Measurements from ENCODE around the gene SAMD9L.
A peak's percentile ranks its signal among the peaks of the same experiment; 100 is the strongest.

The SAMD9L gene

DNA sequence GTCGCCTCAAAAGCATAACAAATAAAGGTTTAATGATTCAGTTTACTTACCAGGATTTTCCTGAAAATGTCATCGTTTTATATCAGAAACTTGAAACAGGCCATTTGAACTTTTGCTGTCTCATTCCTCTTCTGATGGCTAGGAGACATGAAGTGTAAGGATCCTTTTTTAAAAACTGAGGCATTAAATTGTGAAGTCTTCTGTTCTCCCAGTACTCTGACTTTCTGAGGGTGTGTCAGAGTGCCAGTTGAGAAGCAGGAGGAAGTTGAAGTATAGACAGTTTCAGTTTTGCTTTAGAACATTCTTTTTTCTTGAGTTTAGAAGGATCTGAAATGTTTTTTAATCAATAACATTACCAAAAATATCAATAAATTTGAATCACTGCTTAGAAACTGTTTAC lies at the start of gene SAMD9L:
Gene SAMD9L (minus strand): TSS at position 242 of the 400 bp plus-strand sequence. CDS start 12,414 bp downstream, outside the sequence.
- no peak for DNase-seq (ENCODE audit: low read depth)

DNA sequence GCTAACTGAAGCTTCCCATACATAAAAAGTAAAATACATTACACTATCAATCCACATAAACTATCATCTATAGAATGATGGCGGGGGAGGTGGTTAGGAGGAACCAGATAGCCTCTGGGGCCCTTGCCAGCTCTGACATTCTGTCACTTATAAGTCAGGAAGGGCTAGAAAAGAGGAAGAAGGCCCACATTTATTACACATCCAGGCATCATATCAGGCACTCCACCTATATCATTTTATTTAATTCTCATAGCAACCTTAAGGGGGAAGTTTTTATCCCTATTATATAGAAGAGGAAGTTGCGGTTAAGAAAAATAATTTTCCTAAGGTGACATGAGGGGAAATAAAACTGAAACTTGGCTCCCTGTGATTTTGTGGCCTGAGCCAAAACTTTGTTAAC lies 48.2 kb upstream of the SAMD9L start:
- no peak for DNase-seq (ENCODE audit: low read depth)

DNA sequence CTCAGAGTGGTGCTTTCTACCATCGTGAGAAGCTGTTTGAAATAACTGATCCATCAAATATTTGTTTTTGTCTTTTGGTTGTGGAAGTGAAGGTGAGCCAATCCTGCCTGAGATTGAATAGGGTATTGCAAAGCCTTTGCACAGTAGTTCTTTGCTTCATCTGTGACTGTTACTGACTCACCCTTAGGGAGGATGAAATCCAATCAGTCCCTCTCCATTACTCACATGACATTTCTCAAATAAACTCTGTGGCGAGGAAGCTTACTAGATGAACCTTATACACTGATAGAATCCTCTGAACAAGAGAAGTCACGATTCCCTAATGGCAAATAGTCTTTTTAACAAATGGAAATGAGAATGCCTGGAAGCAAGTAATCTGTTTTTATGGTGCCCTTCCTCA lies 46.2 kb upstream of the SAMD9L start:
- DNase-seq (ENCODE audit: low read depth), result no peak

DNA sequence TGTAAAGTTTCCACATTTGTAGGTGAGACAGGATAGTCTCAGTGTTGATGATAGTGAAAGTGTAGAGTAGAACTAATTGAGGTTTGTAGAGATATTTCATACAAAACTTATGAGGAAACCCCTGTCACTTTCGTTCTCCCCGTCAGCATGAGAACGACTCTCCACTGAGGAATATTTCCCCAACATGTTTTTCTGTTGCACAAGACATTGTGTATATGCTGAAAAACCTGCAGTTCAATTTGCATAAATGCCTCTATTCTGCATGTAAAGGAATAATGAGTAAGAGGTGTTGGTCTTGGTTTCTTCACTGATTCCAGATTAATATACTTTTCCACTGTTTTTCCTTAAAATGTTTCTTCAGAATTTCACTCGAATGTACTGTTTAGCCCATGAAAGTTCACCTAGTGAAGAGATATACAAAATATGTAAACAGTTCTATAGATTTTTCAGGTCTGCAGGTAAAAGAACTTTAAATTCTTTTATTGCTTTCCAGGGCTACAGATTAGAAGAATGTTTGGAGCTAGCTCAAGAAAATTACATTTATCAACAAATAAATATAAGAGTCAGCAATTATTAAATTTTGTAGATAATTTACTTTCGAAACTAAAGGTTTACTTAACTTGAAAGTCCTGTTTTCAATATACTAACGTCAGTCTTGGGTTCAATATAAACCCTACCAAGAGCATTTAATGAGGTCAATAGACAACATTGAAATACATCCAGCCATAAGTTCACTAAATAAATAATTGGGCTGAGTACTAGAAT lies 40.9 kb upstream of the SAMD9L start:
- no peak for DNase-seq (ENCODE audit: low read depth)

DNA sequence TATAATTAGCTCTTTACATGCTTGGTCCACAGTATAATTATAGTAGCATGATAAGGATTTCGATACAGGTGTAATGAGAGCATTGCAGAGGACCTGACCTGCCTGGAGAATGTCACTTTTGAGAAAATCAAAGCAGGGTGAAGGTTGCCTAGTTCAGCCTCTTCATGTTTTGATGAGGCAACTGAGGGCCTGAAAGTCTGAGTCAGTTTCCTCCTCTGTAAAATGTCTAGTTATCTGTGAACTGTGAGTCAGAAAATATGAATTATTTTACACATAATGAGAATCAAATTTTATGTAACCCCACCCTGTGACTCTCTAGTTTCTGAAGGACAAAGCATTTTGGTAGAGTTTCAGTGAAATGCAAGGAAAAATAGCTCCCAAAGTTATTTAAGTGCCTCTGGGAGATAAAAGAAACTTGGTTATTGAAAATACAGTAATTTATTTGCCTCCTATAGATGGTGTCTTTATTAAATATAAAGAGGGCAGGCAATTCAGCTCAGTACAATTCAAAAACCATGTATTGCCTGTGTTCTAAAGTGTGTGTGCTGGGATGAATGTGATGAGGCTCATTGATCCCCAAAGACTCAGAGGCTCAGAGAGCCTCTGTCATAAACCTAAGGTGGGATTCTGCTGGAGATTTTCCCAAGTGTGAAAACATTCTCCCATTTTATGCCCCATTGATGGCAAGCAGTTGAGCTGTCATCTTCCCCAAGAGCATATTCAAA lies 37.3 kb upstream of the SAMD9L start:
- no peak for DNase-seq (ENCODE audit: low read depth)

DNA sequence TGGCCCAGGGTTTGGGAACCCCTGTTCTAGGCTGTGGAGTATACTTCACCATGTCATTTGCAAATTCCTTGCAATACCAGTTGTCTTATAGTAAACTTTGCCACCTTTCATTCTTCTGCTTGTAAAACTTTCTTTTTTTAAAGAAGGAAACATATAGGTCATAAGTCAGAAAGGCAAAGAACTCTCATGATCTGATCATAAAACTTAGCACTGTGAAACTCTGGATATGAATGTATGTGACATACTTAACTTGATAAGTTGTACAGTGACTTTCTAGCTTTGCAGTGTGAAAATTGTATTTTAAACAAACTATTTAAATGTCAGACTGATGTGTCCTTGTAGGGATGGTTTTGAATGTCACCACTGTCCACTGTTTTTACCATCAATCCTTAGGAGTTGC lies 31.0 kb upstream of the SAMD9L start:
- no peak for DNase-seq (ENCODE audit: low read depth)

DNA sequence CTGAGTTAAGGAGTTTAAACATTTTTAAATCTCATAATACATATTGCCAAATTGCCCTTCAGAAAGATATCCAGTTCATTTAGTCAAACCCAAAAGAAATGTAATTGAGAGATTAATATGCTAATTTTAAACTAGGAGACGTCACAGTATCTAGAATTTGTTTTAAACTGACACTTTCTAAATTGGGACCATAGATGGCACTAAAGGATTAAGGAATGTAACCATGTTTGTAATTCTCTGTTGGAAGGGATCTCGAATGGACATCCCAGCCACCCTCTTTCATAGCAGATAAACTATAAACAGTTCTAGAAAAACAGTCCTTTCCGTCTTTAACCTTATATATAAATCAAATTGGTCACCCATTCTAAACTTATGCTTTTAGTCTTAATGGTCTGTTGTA lies 30.0 kb upstream of the SAMD9L start:
- DNase-seq (ENCODE audit: low read depth), result no peak

DNA sequence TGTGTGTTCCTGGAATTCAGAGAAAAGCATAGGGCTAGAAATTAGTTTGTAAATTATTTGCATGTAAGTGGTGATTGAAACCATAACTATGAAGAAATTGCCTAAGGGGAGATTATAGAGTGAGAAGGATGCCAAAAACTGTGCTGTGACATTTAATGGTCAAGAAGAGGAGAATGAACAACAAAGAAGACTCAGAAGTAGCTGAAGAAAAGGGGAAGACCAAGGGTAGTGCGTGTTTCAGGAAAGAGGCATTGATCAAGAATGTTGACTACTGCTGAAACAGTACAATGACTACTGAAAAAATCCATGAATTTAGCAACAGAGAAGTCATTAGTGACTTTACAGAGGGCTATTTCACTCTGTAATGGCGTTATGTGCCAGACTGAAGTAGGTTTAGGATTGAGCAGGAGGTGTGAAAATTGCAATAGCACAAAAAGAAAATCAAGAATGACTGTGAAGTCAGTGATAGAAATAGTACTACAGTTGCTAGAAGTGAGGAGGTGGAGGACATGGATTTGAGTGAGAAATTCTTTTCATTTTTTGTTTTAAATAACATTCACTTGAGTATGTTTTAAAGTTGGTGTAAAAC lies 28.9 kb upstream of the SAMD9L start:
- DNase-seq (ENCODE audit: low read depth), result no peak

DNA sequence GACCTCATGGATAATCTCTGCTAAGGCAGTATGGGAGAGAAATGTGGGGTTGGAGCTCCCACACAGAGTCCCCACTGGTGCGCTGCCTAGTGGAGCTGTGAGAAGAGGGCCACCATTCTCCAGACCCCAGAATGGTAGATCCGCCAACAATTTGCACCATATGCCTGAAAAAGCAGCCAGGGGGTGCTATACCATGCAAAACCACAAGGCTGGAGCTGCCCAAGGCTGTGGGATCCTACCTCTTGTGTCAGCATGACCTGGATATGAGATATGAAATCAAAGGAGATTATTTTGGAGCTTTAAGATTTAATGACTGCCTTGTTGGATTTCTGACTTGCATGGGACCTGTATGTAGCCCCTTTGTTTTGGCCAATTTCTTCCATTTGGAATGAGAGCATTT lies 27.0 kb upstream of the SAMD9L start:
- DNase-seq (ENCODE audit: low read depth), result no peak

DNA sequence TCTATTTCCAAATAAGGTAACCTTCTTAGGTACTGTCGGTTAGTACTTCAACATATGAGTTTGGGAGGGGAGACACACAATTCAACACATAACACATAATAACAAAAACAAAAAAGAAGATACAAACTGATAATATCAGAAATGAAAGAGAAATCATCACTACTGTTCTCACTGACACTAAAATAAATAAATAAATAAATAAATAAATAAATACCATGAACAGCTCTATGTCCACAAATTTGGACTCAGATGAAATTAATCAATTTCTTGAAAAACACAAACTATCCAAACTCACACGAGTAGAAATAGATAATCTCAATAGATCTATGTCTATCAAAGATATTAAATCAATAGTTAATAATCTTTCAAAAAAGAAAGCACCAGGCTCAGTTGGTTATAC lies 24.5 kb upstream of the SAMD9L start:
- DNase-seq (ENCODE audit: low read depth), result no peak

DNA sequence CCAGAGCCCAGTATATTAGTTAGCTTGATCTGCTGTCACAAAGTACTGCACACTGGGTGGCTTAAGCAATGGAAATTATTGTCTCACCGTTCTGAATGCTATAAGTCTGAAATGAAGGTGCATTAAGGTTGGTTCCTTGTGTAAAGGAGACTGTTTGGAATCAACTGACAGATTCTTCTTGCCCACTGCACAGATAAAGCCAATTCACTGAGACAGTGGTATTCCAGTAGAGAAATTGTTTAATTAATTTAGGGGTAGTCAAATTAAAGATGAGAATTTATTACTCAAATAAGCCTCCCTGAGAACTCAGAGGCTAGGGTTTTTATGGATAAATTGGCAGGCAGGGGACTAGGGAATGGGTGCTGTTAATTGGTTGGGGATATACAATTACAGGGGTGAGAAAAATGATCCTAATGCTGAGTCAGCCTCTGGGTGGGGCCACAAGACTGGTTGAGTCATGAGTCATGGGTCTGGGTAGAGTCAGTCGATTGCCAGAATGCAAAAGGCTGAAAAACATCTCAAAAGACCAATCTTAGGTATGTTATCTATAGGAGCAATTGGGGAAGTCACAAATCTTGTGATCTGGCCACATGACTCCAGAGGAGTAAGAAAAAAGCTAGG lies 23.5 kb upstream of the SAMD9L start:
- DNase-seq (ENCODE audit: low read depth), result no peak

DNA sequence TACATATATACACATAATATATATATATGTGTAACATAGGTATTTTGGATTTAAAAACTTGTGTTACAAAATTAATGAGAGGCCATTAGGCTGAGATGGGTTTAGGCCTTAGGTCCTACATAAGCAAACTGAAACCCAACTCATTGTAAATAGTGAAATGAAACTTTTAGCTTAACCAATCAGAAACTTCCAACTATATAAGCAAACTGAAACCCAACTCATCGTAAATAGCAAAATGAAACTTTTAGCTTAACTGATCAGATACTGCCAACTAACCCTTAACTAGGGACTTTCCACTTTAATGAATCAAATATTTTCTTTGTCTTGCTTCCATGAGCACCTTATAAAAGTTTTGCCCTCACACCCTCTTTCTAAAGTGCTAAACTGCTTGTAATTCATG lies 17.3 kb upstream of the SAMD9L start:
- DNase-seq (ENCODE audit: low read depth), result no peak

DNA sequence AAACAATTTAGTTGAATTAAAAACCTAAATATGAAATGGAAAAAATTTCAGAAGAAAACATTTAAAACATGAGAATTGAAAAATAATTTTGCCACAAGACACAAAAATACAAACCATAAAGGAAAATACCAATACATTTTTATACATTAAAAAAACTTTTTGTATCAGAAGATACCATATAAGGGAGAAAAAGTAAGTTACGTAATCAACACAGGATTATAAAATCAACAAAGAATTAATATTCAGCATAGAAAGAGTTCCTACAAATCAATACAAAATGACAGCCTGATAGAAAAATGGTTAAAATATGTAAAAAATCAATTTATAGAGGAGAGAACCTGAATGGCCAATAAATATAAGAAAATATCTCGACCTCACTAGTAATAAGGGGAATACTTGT lies 16.6 kb upstream of the SAMD9L start:
- DNase-seq (ENCODE audit: low read depth), result no peak

DNA sequence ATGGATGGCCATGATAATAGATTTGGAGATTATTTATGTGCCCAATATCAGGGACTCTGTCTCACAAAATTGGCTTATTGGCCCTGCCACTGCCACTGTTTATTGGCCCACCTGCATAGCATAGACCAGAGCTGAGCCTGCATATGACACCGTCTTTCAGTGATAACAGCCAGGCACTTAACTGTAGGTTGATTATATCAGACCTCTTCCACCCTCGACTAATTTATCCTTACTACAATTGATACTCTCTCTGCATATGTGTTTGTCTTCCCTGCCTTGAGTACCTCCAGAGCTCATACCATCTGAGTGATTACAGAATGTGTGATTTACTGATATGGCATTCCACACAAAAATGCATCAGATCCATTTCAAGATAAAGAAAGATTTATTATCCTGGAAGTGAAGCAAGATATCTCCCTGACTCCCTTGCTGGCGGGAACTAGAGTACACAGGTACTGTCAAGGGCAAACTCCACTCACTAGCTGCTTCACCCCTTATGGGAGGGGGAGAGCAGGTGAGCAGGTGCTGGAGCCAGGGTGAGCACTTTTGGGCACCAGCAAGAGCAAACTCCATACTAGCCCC lies 13.1 kb upstream of the SAMD9L start:
- DNase-seq (ENCODE audit: low read depth), result no peak

DNA sequence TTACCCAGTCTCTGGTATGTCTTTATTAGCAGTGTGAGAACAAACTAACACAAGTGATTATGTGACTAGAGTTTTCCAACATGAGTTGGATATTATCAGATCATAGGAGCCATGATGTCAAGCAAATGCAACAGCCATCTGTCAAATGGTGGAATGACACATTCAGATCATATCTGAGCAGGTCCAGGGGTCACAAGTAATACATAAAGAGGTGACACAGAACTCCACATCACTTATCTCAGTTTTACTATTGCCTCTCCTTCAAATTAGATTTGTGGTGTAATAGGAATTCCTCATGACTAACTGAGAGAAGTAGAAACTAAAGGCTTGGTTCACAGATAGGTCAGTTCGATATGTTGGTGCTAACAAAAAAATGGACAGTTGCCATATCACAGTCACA lies 12.2 kb upstream of the SAMD9L start:
- no peak for DNase-seq (ENCODE audit: low read depth)

DNA sequence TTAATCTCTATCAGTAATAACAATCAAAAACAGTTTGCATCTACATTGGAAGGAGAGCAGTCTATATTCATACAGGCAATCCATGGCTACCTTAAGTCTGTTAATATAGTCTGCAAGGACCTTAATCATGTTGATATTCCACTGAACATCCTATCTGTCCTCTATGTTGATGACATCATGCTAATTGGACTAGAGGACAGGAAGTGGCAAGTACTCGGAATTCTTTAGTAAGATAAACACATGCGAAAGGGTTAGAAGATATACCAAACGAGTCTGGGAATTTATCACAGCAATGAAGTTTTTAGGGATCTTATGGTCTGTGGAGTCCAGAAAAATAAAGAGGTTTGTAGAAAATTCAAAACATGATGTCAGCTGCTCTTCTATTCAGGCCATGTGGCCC lies 11.3 kb upstream of the SAMD9L start:
- DNase-seq (ENCODE audit: low read depth), result no peak

DNA sequence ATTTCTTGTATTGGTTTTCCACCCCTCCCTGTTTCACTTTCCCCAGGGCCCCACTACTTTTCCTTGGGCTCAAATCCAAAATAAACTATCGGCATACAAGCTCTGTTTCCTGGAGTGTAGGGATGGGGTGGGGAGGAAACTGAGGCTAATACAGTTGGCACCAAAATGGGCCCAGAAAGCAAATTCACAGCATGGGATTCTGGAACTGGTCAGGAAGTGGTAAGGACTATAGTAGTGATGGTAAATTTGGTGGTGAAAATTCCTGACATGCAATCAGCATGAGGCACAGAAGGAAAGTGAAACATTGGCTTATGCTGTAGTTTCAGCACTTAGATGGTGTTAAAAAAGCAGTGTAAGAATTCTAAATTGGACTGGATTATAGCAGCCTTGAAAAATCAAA lies 8.7 kb upstream of the SAMD9L start:
- DNase-seq (ENCODE audit: low read depth), result no peak

DNA sequence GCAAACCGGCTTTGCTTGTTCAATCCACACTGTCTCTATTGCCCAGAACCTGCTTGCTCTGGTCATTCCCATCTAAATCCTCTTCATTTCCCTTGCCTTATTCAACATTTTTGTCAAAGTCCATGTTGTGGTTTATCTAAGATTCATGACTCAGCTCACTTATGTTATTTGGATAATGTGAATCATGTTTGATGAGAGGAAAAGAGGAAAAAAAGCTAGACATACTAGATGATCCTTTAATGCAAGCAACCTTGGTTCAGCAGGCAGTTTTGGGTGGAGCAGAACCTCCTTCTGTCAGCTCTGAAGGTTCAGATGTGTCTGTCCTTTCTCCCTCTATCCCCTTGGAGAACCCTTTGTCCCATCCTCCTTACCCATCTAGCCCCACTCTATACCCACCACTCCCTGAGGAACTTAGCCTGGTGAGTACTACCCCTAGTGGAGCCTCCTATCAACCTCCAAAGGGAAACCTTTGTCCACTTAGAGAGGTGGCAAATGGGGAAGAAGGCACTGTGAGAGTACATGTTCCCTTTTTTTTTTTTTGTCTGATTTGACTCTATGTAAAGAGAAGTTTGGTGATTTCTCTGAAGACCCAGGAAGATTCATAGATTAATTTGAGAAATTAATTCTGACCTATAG lies 2.1 kb upstream of the SAMD9L start:
- no peak for DNase-seq (ENCODE audit: low read depth)

DNA sequence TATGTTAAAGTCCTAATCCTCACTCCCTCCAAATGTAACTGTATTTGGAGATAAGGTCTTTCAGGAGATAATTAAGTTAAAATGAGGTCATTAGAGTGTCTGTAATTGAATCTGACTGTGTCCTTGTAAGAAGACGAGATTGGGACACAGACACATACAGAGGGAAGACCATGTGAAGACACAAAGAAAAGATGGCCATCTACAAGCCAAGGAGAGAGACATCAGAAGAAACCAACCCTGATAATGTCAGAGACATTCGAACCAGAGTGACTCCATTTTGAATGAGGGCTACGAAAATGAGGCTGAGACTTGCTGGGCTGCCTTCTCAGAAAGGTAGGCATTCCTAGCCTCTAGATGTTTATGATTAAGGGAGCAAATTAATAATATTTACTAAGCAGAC lies 542 bp upstream of the SAMD9L start:
- DNase-seq (ENCODE audit: low read depth), result no peak

DNA sequence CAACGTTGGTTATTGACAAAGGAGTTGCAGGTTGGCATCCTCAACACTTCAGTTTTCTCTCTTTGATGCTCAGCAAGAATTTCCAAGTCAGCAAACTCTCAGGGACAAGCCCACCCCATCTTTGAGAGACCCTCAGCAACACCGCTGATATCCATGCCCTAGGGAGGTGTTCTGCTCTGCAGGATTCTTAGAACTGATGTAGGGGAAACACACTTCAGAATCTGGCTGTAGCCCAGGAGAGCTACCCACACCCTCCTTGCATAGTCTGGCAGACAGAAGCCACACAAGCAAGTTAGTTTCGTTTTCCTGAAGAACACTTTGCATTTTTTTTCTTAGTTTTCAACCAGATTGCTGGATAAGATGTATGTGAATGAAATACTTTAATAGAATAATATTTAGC lies 822 bp downstream of the SAMD9L start:
- DNase-seq (ENCODE audit: low read depth), result peak; percentile 4

DNA sequence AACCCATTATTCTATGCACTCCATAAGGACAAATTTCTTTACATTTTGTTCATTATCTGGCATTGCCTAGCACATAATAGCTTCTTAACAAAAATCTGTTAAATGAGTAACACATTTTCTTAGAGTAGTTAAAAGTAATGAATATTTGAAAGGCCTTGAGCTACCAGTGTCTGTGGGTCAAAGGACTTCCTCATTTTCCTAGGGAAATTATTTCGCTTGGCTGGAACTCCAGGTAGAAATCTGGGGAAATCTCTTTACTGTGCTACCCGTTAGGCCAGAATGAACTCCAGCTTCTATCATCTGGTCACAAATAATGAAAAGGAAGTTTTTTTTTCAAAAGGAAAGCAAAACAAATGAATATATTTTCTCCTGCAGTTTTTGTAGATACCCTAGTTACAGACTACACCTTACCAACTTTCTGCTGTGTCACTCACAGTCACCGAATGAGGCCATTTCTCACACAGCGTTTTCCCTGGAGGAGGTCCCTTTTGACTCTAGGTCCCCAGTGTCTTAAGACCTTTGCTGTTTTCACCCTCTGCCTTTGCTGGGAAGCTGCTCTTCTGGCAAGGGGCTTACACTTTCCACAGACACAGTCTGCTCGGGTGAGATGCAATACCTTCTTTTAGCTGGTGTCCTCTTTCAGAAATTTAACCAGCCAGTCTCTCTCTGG lies 1.6 kb downstream of the SAMD9L start:
- DNase-seq (ENCODE audit: low read depth), result no peak

DNA sequence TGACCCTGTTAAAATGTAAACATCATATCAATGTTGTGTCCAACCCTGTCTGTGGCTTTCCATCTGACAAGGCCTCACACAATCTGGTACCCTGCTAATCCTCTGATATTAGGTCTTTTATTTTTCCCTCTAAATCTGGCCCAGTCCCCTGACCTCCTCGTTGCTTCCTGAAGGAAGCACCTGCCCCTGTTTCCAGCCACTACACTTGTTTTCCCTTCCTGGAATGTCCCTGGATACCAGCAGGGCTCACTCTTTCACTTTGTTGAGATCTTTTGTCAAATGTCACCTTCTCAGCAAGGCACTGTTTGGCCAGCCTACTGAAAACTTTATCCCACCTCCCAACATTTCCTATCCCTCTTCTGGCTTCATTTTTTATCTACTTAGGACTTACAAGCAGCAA lies 2.1 kb downstream of the SAMD9L start:
- no peak for DNase-seq (ENCODE audit: low read depth)

Data from activated T-cell treated with anti-CD3 and anti-CD28 coated beads for 48 hours (primary cell).